GM12878 (cell line): ENCODE results near the gene IFI27L2.

Experiments used
- ATF7 ChIP-seq: fragments of 450-650 bp; IDR thresholded peaks from 2 replicates; pipeline ENCODE4 v1.6.1; 2016; ENCODE audit warnings: low read depth, mild to moderate bottlenecking
- EZH2 ChIP-seq: IDR thresholded peaks from 2 replicates; pipeline ENCODE4 v1.6.1; 2012; ENCODE audit warnings: low read depth, mild to moderate bottlenecking, control low read depth, inconsistent platforms, low read length, borderline replicate concordance; ENCODE audit not compliant: control insufficient read depth
- HDAC2 ChIP-seq: fragments of 200-600 bp; sonication (generic); IDR thresholded peaks from 2 replicates; pipeline ENCODE4 v1.6.1; 2017
- JUNB ChIP-seq: IDR thresholded peaks from 2 replicates; pipeline ENCODE4 v1.6.1; 2016; ENCODE audit warnings: antibody characterized with exemption, mild to moderate bottlenecking
- MTA3 ChIP-seq: IDR thresholded peaks from 2 replicates; pipeline ENCODE4 v1.6.1; 2012; ENCODE audit warnings: low read length, inconsistent platforms, borderline replicate concordance
- POLR2A ChIP-seq: IDR thresholded peaks from 2 replicates; pipeline ENCODE4 v1.6.1; 2011; ENCODE audit warnings: low read depth, mild to moderate bottlenecking, low read length
- POLR2AphosphoS5 ChIP-seq: IDR thresholded peaks from 2 replicates; pipeline ENCODE4 v1.6.1; 2011; ENCODE audit warnings: mild to moderate bottlenecking, low read length, inconsistent platforms
- RCOR1 ChIP-seq: conservative IDR thresholded peaks from 2 replicates; pipeline ENCODE4 v1.6.1; 2012; ENCODE audit warnings: low read depth, low read length, improper control_type of control experiment
- RELA ChIP-seq: fragments of 450-650 bp; IDR thresholded peaks from 2 replicates; pipeline ENCODE4 v1.8.0; 2014; ENCODE audit warnings: borderline replicate concordance; ENCODE audit not compliant: partially characterized antibody
- TF ChIP-seq, protein P1 (sequence below): IDR thresholded peaks from 2 replicates; pipeline ENCODE4 v1.6.1; 2012; ENCODE audit warnings: low read depth, low read length, improper control_type of control experiment
- TF ChIP-seq, protein P2 (sequence below): IDR thresholded peaks from 2 replicates; pipeline ENCODE4 v1.6.1; 2012; ENCODE audit warnings: mild to moderate bottlenecking, low read depth, low read length
- TF ChIP-seq, protein P3 (sequence below): fragments of 450-650 bp; formaldehyde crosslinking; IDR thresholded peaks from 2 replicates; pipeline ENCODE4 v1.5.0; 2022; ENCODE audit warnings: mild to moderate bottlenecking, missing genetic modification characterization
- TF ChIP-seq, protein P4 (sequence below), 3 experiments: IDR thresholded peaks in 2 of 3; conservative IDR thresholded peaks in 1 of 3; 2 replicates each; pipeline ENCODE4 v1.5.1; 2011; ENCODE audit warnings: low read depth in 3 of 3, low read length in 3 of 3, mild to moderate bottlenecking in 3 of 3, control low read depth in 2 of 3, moderate library complexity in 2 of 3, inconsistent platforms in 1 of 3, mixed read lengths in 1 of 3; ENCODE audit not compliant: control insufficient read depth in 2 of 3, insufficient read depth in 1 of 3; ENCODE audit errors: extremely low read depth in 1 of 3
- TF ChIP-seq, protein P5 (sequence below): IDR thresholded peaks from 2 replicates; pipeline ENCODE4 v1.6.1; 2011; ENCODE audit warnings: borderline replicate concordance, low read depth, mild to moderate bottlenecking, moderate library complexity, low read length; ENCODE audit not compliant: insufficient read depth, poor library complexity, severe bottlenecking

DNA sequence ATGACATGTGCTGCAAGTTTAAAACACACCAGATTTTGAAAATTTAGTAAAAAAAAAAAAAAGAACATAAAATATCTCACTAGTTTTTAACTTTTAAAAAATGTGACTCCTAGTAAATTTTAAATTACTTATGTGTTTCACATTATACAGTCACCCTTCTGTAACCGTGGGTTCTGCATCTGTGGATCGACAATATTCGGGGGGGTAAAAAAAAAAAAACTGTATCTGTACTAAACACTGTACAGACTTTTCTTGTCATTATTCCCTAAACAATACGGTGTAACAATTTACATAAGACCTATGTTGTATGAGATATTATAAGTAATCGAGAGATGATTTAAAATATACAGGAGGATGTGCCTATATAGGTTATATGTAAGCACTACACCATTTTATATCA, 51.6 kb downstream of the IFI27L2 start:
- TF ChIP-seq HDAC2: no peak
- TF ChIP-seq, protein P1, sequence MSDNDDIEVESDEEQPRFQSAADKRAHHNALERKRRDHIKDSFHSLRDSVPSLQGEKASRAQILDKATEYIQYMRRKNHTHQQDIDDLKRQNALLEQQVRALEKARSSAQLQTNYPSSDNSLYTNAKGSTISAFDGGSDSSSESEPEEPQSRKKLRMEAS: no peak
- TF ChIP-seq, protein P2, sequence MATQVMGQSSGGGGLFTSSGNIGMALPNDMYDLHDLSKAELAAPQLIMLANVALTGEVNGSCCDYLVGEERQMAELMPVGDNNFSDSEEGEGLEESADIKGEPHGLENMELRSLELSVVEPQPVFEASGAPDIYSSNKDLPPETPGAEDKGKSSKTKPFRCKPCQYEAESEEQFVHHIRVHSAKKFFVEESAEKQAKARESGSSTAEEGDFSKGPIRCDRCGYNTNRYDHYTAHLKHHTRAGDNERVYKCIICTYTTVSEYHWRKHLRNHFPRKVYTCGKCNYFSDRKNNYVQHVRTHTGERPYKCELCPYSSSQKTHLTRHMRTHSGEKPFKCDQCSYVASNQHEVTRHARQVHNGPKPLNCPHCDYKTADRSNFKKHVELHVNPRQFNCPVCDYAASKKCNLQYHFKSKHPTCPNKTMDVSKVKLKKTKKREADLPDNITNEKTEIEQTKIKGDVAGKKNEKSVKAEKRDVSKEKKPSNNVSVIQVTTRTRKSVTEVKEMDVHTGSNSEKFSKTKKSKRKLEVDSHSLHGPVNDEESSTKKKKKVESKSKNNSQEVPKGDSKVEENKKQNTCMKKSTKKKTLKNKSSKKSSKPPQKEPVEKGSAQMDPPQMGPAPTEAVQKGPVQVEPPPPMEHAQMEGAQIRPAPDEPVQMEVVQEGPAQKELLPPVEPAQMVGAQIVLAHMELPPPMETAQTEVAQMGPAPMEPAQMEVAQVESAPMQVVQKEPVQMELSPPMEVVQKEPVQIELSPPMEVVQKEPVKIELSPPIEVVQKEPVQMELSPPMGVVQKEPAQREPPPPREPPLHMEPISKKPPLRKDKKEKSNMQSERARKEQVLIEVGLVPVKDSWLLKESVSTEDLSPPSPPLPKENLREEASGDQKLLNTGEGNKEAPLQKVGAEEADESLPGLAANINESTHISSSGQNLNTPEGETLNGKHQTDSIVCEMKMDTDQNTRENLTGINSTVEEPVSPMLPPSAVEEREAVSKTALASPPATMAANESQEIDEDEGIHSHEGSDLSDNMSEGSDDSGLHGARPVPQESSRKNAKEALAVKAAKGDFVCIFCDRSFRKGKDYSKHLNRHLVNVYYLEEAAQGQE: no peak
- TF ChIP-seq, protein P3, sequence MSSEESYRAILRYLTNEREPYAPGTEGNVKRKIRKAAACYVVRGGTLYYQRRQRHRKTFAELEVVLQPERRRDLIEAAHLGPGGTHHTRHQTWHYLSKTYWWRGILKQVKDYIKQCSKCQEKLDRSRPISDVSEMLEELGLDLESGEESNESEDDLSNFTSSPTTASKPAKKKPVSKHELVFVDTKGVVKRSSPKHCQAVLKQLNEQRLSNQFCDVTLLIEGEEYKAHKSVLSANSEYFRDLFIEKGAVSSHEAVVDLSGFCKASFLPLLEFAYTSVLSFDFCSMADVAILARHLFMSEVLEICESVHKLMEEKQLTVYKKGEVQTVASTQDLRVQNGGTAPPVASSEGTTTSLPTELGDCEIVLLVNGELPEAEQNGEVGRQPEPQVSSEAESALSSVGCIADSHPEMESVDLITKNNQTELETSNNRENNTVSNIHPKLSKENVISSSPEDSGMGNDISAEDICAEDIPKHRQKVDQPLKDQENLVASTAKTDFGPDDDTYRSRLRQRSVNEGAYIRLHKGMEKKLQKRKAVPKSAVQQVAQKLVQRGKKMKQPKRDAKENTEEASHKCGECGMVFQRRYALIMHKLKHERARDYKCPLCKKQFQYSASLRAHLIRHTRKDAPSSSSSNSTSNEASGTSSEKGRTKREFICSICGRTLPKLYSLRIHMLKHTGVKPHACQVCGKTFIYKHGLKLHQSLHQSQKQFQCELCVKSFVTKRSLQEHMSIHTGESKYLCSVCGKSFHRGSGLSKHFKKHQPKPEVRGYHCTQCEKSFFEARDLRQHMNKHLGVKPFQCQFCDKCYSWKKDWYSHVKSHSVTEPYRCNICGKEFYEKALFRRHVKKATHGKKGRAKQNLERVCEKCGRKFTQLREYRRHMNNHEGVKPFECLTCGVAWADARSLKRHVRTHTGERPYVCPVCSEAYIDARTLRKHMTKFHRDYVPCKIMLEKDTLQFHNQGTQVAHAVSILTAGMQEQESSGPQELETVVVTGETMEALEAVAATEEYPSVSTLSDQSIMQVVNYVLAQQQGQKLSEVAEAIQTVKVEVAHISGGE: no peak
- TF ChIP-seq, protein P4, sequence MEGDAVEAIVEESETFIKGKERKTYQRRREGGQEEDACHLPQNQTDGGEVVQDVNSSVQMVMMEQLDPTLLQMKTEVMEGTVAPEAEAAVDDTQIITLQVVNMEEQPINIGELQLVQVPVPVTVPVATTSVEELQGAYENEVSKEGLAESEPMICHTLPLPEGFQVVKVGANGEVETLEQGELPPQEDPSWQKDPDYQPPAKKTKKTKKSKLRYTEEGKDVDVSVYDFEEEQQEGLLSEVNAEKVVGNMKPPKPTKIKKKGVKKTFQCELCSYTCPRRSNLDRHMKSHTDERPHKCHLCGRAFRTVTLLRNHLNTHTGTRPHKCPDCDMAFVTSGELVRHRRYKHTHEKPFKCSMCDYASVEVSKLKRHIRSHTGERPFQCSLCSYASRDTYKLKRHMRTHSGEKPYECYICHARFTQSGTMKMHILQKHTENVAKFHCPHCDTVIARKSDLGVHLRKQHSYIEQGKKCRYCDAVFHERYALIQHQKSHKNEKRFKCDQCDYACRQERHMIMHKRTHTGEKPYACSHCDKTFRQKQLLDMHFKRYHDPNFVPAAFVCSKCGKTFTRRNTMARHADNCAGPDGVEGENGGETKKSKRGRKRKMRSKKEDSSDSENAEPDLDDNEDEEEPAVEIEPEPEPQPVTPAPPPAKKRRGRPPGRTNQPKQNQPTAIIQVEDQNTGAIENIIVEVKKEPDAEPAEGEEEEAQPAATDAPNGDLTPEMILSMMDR (IDR thresholded peaks at IDR 0.05 in 2 of 3, conservative IDR thresholded peaks at IDR 0.05 in 1 of 3; ENCODE audit: control insufficient read depth in 2 of 3, extremely low read depth in 1 of 3, insufficient read depth in 1 of 3, low read depth in 3 of 3, low read length in 3 of 3): no peak
- TF ChIP-seq, protein P5, sequence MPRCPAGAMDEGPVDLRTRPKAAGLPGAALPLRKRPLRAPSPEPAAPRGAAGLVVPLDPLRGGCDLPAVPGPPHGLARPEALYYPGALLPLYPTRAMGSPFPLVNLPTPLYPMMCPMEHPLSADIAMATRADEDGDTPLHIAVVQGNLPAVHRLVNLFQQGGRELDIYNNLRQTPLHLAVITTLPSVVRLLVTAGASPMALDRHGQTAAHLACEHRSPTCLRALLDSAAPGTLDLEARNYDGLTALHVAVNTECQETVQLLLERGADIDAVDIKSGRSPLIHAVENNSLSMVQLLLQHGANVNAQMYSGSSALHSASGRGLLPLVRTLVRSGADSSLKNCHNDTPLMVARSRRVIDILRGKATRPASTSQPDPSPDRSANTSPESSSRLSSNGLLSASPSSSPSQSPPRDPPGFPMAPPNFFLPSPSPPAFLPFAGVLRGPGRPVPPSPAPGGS: no peak
- no peak for TF ChIP-seq ATF7
- no peak for TF ChIP-seq POLR2A
- no peak for TF ChIP-seq RCOR1
- no peak for TF ChIP-seq POLR2AphosphoS5
- no peak for TF ChIP-seq RELA
- TF ChIP-seq JUNB: no peak
- TF ChIP-seq EZH2: no peak
- no peak for TF ChIP-seq MTA3
